Endometrial microvascular endothelial cells (primary cell): ENCODE data around the gene KCNQ2. TPM values are rescaled to one million over a fixed set of nuclear protein-coding genes. Genes with fewer than 3 reads are reported as not detected.

Experiments
- in situ Hi-C: cut with HindIII; loops from 2 replicates; pipeline ENCODE4 v1.10.0; 2017; ENCODE audit warnings: low sequenced_read_pairs, low pct_unique_long_range_greater_than_20kb; ENCODE audit errors: inconsistent ontology term
- total RNA-seq: library from RNA; depleted of rRNA; stranded (reverse); fragments of >200 nt; gene quantifications from one replicate; pipeline ENCODE4 v1.2.3, GENCODE V29; 2015; ENCODE audit errors: inconsistent ontology term

Gene KCNQ2
- total RNA-seq, 1 donor from 2014 or later = not detected

GRCh38 chr20:63359164-63359934 lies 113.1 kb downstream of the KCNQ2 start:
- in situ Hi-C loops = no loop called here

DNA sequence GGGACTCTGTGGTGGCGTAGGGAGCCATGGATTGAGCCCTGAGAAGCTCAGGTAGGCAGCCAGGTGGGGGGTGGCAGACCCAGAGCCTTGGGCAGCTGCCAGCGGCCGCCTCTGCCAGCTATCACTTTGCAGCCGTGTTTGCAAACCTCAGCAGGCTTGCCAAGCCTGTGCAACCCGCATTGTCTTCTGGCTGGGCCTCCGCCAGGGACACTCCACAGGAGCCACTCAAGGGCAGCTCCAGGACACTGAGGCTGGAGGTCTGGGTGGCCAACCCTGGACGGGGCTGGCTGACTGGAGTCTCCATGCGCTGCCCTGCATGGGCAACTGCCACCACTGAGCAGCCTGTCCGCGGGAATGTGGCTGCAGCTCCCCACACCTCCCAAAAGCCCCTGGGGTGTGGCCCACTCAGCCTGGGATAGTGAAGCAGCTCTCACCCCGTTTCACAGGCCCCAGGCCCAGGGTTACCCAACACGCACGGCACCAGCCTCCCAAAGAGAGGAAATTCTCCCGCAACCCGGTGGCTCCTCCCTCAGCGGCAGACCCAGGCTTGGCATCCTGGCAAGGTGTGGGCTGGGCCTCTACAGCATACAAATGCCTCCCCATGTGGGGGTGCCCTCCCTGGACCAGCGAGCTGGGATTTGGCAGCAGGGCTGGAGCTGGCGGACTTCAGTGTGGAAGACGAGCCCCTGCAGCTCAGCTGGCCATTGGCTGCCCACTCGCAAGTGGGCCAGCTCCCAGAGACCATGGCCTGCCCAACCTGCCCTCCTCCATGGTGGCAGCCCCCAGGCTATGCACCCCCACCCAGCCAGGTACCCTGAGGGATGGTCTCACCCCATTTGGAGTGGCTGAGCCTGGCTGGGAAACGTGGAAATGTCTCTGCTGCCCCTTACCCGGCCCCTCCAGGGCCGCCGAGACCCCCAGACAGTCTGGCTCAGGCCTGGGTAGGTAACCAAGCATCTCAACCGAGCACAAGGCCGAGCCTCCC lies 114.2 kb downstream of the KCNQ2 start:
- in situ Hi-C loops = no loop called here

- in situ Hi-C loops = no loop called here
Observed at GRCh38 chr20:63356931-63357879, 115.2 kb downstream of the KCNQ2 start.

DNA sequence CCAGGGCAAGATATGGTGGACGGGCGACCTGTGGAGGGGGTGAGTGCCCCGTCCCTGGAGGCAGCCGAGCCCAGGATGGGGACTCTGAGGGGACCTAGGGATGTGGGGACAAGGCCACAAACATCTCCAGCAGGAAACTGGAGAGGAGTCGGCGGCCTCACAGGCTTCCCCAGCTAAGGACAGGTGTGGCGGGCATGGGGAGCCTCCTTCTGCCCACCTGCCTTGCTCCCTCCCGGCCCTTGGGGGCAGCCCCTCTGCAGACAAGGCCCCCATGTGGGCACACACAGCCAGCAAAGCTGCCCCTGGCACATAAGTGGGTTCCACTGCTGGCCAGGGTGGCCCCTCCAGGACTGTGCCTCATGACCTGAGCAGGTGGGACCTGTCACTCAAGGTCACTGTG lies 115.9 kb downstream of the KCNQ2 start:
- in situ Hi-C loops = no loop called here

DNA sequence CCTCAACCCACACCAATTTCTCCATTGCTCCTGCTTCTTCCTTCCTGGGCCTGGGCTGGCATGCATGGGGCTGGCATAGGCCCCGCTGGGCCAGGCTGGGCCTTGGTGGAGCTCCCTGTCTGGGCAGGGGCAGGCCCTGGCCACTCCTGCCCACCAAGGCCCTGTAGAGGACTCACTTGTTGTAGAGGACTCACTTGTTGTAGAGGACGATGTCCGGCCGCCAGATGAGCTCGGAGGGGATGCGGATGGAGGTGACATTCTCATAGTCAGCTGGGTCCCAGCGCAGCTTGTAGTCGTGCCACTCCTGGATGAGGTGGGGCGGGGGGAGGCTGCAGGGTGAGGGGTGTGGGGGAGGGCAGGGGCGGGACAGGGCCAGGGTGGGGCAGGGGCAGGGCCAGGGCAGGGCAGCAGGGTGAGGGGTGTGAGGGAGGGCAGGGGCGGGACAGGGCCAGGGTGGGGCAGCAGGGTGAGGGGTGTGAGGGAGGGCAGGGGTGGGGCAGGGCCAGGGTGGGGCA lies 116.6 kb downstream of the KCNQ2 start:
- in situ Hi-C loops = no loop called here

- in situ Hi-C loops = no loop called here
Observed at GRCh38 chr20:63354636-63355350, 117.7 kb downstream of the KCNQ2 start.

DNA sequence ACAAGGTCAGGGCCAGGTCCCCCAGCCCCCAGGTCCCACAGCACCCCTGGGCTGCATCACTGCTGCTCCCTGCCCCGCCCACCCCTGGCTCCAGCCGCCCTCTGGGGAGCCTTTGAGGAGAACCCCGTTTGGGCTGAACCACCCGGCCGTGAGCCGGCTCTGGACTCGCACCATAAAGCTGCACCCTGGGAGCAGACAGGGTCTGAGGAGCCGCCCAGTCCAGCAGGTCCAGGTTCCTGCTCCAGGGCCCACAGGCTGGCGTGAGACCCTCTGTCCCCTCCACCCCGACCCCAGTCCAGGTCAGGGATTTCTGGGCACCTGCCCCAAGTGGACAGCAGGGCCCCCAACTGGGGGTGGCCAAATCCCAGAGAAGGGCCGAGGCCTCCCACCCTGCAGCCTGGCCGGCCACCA lies 119.6 kb downstream of the KCNQ2 start:
- in situ Hi-C loops = no loop called here

GRCh38 chr20:63351811-63352591 lies 120.5 kb downstream of the KCNQ2 start:
- in situ Hi-C loops = no loop called here

GRCh38 chr20:63351326-63351700 lies 121.1 kb downstream of the KCNQ2 start:
- in situ Hi-C loops = no loop called here

DNA sequence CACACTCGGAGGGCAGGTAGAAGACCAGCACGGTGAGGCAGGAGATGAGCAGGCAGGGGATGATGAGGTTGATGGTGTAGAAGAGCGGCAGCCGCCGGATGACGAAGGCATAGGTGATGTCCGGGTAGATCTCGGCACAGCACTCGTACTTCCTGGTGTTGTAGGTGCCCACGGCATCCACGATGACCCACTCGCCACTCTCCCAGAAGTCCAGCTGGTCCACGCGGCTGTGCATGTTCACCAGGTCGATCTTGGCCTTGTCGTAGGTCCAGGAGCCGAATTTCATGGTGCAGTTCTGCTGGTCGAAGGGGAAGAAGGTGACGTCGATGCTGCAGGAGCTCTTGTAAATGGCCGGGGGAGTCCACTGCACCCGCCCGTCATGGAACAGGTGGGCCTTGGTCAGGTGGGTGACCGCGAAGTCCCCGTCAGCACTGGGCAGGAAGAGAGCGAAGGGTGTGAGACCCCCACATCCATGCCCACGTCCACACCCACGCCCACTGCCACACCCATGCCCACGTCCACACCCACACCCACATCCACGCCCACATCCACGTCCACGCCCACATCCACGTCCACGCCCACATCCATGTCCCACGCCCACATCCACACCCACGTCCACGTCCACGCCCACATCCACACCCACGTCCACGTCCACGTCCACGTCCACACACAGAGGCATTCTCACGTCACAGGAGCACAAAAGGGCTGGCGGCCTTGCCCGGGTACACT lies 121.7 kb downstream of the KCNQ2 start:
- in situ Hi-C loops = no loop called here

Other genes with a start within 250 kb of the KCNQ2 start
- gene BIRC7, start 236.8 kb downstream of the KCNQ2 start, total RNA-seq = not detected
- gene NKAIN4, start 218.2 kb downstream of the KCNQ2 start, total RNA-seq = not detected
- gene ARFGAP1, start 199.8 kb downstream of the KCNQ2 start, total RNA-seq = 51.9 TPM
- not detected for gene COL20A1, start 179.5 kb downstream of the KCNQ2 start, total RNA-seq
- not detected for gene CHRNA4, start 111.3 kb downstream of the KCNQ2 start, total RNA-seq
- 0.09 TPM for gene EEF1A2, start 26.4 kb upstream of the KCNQ2 start, total RNA-seq
- 126 TPM for gene PPDPF, start 48.1 kb upstream of the KCNQ2 start, total RNA-seq
- not detected for gene PTK6, start 64.7 kb upstream of the KCNQ2 start, total RNA-seq
- gene SRMS, start 75.1 kb upstream of the KCNQ2 start, total RNA-seq = not detected
- gene FNDC11, start 81.5 kb upstream of the KCNQ2 start, total RNA-seq = 0.37 TPM
- 61.5 TPM for gene HELZ2, start 101.6 kb upstream of the KCNQ2 start, total RNA-seq
- 11.9 TPM for gene GMEB2, start 154.4 kb upstream of the KCNQ2 start, total RNA-seq
- gene STMN3, start 180.8 kb upstream of the KCNQ2 start, total RNA-seq = 0.65 TPM
- 15.1 TPM for gene RTEL1, start 185.7 kb upstream of the KCNQ2 start, total RNA-seq
- gene TNFRSF6B, start 224.0 kb upstream of the KCNQ2 start, total RNA-seq = 175 TPM
- 55.7 TPM for gene ARFRP1, start 235.3 kb upstream of the KCNQ2 start, total RNA-seq
- gene ZGPAT, start 235.4 kb upstream of the KCNQ2 start, total RNA-seq = 39.2 TPM